ENCODE results near the gene LRRC52.

DNA sequence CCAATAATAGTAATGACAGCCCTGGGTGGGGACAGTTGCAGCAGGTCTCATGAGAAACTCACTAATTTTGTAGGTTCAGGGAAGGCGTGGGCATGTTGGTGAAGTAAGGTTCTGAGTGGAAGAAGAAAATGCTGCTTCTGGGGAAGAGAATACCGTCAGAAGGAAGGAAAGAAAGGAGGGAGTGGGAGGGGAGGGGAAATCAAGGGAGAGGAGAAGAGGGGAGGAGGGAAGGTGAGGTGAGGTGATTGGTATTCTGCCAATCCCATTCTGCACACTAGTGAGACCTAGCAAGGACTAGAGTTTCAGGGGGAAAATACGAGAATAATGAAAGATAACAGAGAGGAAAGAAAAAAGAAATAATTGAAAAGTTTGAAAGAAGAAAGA lies 54.9 kb downstream of the LRRC52 start:
- no peak for TF ChIP-seq CBFB (CRISPR knock-in tag; IDR thresholded peaks at IDR 0.05; ENCODE audit: low read depth)
- no peak for TF ChIP-seq CREB1 (CRISPR knock-in tag; IDR thresholded peaks at IDR 0.05)
- TF ChIP-seq, protein P1, sequence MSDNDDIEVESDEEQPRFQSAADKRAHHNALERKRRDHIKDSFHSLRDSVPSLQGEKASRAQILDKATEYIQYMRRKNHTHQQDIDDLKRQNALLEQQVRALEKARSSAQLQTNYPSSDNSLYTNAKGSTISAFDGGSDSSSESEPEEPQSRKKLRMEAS (CRISPR knock-in tag; IDR thresholded peaks at IDR 0.05) = no peak
- TF ChIP-seq, protein P2, sequence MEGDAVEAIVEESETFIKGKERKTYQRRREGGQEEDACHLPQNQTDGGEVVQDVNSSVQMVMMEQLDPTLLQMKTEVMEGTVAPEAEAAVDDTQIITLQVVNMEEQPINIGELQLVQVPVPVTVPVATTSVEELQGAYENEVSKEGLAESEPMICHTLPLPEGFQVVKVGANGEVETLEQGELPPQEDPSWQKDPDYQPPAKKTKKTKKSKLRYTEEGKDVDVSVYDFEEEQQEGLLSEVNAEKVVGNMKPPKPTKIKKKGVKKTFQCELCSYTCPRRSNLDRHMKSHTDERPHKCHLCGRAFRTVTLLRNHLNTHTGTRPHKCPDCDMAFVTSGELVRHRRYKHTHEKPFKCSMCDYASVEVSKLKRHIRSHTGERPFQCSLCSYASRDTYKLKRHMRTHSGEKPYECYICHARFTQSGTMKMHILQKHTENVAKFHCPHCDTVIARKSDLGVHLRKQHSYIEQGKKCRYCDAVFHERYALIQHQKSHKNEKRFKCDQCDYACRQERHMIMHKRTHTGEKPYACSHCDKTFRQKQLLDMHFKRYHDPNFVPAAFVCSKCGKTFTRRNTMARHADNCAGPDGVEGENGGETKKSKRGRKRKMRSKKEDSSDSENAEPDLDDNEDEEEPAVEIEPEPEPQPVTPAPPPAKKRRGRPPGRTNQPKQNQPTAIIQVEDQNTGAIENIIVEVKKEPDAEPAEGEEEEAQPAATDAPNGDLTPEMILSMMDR (IDR thresholded peaks at IDR 0.05) = no peak
- TF ChIP-seq, protein P3, sequence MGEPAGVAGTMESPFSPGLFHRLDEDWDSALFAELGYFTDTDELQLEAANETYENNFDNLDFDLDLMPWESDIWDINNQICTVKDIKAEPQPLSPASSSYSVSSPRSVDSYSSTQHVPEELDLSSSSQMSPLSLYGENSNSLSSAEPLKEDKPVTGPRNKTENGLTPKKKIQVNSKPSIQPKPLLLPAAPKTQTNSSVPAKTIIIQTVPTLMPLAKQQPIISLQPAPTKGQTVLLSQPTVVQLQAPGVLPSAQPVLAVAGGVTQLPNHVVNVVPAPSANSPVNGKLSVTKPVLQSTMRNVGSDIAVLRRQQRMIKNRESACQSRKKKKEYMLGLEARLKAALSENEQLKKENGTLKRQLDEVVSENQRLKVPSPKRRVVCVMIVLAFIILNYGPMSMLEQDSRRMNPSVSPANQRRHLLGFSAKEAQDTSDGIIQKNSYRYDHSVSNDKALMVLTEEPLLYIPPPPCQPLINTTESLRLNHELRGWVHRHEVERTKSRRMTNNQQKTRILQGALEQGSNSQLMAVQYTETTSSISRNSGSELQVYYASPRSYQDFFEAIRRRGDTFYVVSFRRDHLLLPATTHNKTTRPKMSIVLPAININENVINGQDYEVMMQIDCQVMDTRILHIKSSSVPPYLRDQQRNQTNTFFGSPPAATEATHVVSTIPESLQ (CRISPR knock-in tag; IDR thresholded peaks at IDR 0.05) = no peak
- TF ChIP-seq, protein P4, sequence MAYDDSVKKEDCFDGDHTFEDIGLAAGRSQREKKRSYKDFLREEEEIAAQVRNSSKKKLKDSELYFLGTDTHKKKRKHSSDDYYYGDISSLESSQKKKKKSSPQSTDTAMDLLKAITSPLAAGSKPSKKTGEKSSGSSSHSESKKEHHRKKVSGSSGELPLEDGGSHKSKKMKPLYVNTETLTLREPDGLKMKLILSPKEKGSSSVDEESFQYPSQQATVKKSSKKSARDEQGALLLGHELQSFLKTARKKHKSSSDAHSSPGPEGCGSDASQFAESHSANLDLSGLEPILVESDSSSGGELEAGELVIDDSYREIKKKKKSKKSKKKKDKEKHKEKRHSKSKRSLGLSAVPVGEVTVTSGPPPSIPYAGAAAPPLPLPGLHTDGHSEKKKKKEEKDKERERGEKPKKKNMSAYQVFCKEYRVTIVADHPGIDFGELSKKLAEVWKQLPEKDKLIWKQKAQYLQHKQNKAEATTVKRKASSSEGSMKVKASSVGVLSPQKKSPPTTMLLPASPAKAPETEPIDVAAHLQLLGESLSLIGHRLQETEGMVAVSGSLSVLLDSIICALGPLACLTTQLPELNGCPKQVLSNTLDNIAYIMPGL (CRISPR knock-in tag; IDR thresholded peaks at IDR 0.05) = no peak
- TF ChIP-seq, protein P5, sequence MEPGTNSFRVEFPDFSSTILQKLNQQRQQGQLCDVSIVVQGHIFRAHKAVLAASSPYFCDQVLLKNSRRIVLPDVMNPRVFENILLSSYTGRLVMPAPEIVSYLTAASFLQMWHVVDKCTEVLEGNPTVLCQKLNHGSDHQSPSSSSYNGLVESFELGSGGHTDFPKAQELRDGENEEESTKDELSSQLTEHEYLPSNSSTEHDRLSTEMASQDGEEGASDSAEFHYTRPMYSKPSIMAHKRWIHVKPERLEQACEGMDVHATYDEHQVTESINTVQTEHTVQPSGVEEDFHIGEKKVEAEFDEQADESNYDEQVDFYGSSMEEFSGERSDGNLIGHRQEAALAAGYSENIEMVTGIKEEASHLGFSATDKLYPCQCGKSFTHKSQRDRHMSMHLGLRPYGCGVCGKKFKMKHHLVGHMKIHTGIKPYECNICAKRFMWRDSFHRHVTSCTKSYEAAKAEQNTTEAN (CRISPR knock-in tag; IDR thresholded peaks at IDR 0.05) = no peak
- TF ChIP-seq, protein P6, sequence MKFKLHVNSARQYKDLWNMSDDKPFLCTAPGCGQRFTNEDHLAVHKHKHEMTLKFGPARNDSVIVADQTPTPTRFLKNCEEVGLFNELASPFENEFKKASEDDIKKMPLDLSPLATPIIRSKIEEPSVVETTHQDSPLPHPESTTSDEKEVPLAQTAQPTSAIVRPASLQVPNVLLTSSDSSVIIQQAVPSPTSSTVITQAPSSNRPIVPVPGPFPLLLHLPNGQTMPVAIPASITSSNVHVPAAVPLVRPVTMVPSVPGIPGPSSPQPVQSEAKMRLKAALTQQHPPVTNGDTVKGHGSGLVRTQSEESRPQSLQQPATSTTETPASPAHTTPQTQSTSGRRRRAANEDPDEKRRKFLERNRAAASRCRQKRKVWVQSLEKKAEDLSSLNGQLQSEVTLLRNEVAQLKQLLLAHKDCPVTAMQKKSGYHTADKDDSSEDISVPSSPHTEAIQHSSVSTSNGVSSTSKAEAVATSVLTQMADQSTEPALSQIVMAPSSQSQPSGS (CRISPR knock-in tag; IDR thresholded peaks at IDR 0.05; ENCODE audit: borderline replicate concordance, low read depth) = no peak
- TF ChIP-seq, protein P7, sequence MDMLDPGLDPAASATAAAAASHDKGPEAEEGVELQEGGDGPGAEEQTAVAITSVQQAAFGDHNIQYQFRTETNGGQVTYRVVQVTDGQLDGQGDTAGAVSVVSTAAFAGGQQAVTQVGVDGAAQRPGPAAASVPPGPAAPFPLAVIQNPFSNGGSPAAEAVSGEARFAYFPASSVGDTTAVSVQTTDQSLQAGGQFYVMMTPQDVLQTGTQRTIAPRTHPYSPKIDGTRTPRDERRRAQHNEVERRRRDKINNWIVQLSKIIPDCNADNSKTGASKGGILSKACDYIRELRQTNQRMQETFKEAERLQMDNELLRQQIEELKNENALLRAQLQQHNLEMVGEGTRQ (CRISPR knock-in tag; IDR thresholded peaks at IDR 0.05) = no peak
- TF ChIP-seq, protein P8, sequence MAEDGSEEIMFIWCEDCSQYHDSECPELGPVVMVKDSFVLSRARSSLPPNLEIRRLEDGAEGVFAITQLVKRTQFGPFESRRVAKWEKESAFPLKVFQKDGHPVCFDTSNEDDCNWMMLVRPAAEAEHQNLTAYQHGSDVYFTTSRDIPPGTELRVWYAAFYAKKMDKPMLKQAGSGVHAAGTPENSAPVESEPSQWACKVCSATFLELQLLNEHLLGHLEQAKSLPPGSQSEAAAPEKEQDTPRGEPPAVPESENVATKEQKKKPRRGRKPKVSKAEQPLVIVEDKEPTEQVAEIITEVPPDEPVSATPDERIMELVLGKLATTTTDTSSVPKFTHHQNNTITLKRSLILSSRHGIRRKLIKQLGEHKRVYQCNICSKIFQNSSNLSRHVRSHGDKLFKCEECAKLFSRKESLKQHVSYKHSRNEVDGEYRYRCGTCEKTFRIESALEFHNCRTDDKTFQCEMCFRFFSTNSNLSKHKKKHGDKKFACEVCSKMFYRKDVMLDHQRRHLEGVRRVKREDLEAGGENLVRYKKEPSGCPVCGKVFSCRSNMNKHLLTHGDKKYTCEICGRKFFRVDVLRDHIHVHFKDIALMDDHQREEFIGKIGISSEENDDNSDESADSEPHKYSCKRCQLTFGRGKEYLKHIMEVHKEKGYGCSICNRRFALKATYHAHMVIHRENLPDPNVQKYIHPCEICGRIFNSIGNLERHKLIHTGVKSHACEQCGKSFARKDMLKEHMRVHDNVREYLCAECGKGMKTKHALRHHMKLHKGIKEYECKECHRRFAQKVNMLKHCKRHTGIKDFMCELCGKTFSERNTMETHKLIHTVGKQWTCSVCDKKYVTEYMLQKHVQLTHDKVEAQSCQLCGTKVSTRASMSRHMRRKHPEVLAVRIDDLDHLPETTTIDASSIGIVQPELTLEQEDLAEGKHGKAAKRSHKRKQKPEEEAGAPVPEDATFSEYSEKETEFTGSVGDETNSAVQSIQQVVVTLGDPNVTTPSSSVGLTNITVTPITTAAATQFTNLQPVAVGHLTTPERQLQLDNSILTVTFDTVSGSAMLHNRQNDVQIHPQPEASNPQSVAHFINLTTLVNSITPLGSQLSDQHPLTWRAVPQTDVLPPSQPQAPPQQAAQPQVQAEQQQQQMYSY (CRISPR knock-in tag; IDR thresholded peaks at IDR 0.05) = no peak
- TF ChIP-seq ZNF232 (CRISPR knock-in tag; IDR thresholded peaks at IDR 0.05) = no peak
- TF ChIP-seq, protein P9, sequence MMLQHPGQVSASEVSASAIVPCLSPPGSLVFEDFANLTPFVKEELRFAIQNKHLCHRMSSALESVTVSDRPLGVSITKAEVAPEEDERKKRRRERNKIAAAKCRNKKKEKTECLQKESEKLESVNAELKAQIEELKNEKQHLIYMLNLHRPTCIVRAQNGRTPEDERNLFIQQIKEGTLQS (CRISPR knock-in tag; conservative IDR thresholded peaks at IDR 0.05) = no peak
